Measurements from ENCODE around the gene HOXD12.

The HOXD12 gene

DNA sequence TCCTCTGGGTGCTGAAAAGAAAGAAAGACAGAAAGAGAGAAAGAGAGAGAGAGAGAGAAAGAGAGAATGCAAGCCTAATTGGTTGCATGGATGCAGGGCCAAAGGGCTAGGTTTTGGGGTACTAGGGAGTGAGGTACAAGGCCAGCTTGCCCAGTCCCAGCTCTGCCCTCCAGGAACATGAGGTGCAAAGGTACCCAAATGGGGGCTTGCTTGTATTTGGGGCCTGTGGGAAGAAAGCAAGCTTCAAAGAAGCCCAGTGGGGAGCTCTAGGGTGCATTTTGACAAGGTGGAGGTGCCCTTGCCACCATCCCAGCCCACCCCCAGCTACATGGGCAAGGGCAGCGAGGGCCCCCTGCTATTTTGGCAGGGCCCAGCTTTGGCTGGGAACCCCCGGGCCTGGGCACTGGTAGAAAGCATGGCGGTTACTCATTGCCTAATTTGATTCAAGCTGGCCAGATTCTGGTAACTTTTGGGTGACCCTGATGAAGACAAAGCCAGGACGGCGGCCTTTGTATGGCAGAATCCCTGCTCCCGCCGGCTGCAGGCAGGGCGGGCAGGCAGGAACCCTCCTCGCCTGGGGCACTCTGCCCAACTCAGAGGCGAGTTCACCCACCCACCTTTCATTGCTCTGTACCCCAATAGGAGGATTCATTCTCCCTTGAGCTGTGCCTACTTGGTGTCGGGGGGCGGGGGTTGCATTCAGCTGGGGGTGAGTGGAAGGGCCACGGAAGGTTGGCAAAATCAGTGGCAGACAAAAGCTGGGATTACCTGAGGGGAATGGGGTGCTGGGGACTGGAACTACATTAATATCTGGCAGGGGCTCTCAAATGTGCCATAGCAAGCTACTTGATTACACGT is 51.2 kb downstream of the HOXD12 start:
- TF ChIP-seq JUND (IDR thresholded peaks at IDR 0.05; ENCODE audit: low read depth), result no peak
- DNase-seq (ENCODE audit: low read depth in 1 of 2, low spot score in 1 of 2), result no peak
- in situ Hi-C loops (cut with HindIII; ENCODE audit: low pct_unique_long_range_greater_than_20kb, low sequenced_read_pairs), result no loop called here

DNA sequence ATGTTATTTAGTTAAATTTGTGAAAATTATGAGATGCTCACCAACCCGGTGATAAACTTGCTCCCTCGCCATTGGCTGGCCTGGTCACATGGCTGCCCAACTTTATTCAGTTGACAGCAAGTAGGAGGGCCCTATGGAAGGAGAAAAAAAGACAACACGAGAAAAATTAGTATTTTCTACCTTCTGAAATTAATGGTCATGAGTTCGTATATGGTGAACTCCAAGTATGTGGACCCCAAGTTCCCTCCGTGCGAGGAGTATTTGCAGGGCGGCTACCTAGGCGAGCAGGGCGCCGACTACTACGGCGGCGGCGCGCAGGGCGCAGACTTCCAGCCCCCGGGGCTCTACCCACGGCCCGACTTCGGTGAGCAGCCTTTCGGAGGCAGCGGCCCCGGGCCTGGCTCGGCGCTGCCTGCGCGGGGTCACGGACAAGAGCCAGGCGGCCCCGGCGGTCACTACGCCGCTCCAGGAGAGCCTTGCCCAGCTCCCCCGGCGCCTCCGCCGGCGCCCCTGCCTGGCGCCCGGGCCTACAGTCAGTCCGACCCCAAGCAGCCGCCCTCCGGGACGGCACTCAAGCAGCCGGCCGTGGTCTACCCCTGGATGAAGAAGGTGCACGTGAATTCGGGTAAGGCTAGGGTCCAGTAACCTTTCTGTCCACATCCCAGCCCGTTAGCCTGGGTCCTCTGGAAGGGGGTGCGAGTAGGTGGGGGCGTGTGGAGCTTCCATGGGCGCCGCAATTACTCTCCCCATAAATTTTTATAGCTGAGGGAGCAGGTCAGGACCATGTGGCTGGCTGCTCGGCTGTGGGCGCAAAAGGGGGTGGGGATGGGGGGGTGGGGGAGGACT is 52.1 kb downstream of the HOXD12 start, which contains the start of gene HOXD4:
HOXD4 (plus strand) TSS at position 109 of the 846 bp plus-strand sequence; CDS start at position 193, 84 bp downstream.
- in situ Hi-C loops (cut with HindIII; ENCODE audit: low pct_unique_long_range_greater_than_20kb, low sequenced_read_pairs), result no loop called here
- TF ChIP-seq JUND (IDR thresholded peaks at IDR 0.05; ENCODE audit: low read depth), result no peak
- no peak for DNase-seq (ENCODE audit: low read depth in 1 of 2, low spot score in 1 of 2)

Data from T47D (cell line).